ENCODE data around the gene AGPS.
"Not testable (repeated sequence)": the region's sequence is repeated elsewhere in the genome, so short reads cannot be mapped to it uniquely, and the experiment has no call there.

The AGPS gene

DNA sequence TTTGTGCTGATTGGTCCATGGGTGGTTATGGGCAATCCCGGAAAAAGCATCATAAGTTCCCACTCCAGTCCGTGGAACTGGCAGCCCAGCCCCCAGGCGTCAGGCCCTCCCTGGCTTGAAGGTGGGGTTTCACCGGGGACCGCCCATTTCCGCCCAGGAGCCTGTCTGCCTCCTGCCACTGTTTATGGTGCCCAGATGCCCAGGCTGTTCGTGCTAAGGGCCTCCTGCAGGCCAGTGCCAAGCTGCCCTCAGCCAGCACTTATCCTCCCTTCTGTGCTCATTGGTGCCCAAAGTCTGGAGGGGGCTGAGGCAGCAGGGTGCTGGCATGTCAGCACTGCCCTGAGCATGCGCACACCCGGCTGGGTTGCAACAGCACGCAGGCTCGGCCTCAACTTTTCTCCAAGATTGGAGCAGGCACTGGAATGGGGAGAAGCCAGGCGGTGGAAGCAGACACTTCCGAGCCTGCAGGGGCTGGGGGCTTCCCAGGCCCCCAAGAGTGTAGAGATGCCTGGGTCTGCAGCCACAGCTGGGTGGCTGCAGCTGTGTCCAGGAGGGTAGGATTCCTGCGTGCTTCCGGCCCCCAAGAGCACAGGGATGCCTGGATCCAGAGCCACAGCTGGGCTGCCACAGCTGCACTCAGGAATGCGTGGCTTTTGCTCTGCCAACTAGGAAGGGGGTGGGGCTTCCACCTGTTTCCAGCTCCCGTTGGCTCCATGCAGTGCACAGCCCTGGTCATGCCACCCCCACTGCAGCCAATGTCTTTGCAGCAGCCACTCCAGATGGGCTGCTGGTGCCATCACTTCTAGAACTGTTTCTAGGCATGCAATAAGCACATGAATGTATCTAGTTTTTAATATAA is 74.0 kb downstream of the AGPS start:
- in situ Hi-C loops (cut with HindIII; ENCODE audit: low sequenced_read_pairs), result no loop called here

DNA sequence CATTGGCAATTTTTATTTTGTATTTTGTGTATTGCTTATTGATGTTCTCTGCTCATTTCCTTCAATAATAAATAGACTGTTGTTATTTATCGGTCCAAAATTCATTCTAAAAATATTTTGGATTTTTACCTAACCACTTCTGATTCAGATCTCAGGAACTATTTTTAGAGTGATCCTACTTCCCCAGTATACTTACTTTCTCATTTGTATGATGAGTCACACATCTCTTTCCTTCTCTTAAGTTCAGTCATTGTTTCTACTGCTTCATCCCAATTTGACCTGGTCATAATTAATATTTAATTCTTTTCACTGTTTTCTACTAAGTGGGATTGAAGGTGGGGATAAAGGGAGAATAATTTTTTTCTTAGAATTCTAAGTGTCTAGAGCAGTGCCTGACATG is 75.1 kb downstream of the AGPS start:
- in situ Hi-C loops (cut with HindIII; ENCODE audit: low sequenced_read_pairs), result no loop called here

DNA sequence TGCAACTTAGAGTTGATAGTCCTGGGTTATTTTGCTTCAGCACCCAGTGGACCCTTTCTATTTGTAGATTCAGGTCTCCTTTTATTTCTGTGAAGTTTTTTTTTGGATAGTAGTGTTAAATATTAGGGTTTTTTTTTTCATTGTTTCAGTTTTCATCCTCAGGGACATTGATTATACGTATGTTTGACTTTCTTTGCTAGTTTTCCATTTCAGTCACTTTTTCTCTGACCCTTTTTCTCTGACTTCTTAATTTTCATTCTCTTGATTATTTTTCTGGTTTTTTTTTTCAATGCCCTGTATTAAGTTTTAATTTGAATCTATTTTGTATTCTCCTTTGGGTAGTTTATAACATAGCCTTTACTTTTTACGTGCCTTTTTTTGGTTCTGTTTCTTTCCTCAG is 79.4 kb downstream of the AGPS start:
- in situ Hi-C loops (cut with HindIII; ENCODE audit: low sequenced_read_pairs), result no loop called here

DNA sequence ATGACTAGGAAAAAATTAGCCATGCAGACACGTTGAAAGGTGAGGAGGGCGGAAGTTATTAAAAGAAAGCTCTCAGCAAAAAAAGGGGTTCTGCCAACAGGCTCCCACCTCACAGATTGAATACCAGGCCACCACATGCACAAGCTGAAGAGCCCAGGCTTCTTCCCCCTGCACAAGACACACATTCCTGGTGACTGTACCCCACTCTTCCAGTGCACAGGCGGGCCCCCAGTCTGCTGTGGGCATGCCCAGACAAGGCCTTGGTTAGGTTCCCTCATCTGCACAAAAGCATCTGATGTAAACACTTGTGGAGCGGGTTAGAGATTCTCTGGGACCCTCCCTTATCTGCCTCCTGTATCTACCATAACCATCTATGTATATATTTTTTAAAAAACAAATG is 81.7 kb downstream of the AGPS start:
- in situ Hi-C loops (cut with HindIII; ENCODE audit: low sequenced_read_pairs), result no loop called here

DNA sequence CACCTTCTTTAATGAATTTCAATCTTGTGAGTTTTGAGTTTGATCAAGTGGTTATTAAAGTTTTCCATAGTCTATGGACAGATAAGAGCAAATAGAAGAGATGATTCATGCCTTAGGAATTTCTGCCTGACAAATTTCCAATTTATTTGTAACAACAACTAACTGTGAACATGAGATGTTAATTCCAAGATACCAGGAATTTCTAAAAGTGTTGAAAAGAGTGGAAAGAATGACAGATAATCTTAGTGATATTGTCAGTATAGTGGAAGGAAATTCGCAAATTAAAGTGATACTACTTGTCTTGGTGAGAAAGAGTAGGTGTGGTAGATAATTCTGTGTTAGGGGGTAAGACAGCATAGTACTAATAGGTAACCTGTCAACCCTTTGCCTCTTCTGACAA is 82.4 kb downstream of the AGPS start:
- in situ Hi-C loops (cut with HindIII; ENCODE audit: low sequenced_read_pairs), result no loop called here

DNA sequence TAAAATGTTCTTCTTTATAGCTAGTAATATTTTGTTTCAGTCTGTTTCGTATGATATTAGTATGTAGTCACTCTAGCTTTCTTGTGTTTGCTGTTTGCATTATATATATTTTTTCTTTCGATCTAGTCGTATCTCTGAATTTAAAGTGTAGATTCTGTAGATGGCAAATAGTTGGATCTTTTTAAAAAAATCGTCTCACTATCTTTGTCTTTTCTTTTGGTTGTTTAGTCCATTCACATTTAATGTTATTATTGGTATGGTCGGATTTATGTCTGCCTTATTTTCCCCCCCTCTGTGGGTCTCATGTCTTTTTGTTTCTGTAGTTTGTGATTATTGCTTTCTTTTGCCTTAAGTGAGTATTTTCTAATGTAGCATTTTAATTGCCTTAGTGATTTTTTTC is 84.3 kb downstream of the AGPS start:
- in situ Hi-C loops (cut with HindIII; ENCODE audit: low sequenced_read_pairs), result no loop called here

DNA sequence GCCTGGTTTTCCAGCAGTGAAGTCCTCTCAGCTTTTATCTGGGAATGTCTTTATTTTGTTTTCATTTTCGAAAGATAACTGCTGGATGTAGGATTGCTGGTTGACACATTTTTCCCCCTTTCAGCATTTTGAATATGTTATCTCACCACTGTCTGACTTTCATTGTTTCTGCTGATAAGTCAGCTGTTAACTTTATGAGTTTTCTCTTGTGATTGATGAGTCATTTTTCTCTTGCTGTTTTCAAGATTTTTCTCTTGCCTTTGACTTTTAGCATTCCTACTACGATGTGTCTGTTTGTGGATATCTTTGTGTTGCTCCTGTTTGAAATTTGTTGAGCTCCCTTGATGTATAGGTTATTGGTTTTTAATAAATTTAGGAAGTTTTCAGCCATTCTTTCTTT is 85.5 kb downstream of the AGPS start:
- in situ Hi-C loops (cut with HindIII; ENCODE audit: low sequenced_read_pairs), result no loop called here

DNA sequence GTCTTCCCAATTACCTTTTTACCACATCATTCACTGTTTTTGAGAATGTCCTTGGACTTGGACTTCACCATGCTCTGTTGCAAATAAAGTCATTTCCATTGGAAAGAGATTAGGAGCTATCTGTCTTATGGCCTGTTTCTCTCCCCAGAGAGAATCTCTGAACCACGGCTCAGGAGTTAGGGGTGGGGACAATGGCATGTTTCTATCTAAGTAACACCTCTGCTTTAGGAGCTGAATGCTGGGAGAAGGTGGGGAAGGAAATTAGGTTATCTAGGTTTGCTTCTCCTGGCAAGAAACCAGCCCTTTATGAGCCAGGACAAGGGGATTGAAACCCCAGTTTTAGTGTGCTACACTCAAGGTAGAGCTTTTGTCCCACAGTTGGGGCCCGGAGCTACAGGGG is 86.3 kb downstream of the AGPS start:
- in situ Hi-C loops (cut with HindIII; ENCODE audit: low sequenced_read_pairs), result no loop called here

DNA sequence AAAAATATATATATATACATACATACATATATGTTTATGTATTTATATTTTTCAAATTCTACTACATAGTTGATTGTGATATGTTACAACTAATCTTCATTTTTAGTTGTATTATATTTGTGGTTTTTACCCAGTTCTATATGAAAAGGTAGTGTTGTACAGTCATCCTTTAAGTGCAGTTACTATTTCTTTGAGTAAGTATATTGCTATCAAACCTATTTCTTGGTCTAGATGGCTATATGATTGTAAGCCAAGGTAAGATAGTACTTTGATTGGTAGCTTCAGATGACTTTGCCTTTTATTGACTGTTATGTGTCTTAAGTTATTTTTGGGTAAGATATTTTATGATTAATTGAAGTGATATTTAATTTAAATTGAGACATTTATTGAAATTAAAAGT is 89.6 kb downstream of the AGPS start:
- in situ Hi-C loops (cut with HindIII; ENCODE audit: low sequenced_read_pairs), result no loop called here

DNA sequence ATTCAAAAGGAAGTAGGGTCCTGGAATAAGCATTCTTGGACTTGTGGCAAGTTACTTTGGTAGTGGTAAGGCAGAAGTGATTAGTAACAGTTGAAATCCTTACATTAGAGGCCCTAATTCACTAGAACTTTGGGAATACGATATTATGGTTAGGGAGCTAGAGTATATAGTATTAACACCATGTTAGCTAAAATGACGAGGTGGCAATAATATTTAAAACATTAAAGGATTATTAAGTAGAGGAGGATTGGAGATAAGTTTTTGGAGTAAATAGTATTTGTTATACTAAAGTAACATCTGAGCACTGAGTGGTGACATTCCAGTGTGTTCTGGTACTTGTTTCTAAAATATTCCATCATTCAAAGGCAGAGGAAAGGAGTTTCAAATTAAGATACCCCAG is 91.0 kb downstream of the AGPS start:
- in situ Hi-C loops (cut with HindIII; ENCODE audit: low sequenced_read_pairs), result no loop called here

DNA sequence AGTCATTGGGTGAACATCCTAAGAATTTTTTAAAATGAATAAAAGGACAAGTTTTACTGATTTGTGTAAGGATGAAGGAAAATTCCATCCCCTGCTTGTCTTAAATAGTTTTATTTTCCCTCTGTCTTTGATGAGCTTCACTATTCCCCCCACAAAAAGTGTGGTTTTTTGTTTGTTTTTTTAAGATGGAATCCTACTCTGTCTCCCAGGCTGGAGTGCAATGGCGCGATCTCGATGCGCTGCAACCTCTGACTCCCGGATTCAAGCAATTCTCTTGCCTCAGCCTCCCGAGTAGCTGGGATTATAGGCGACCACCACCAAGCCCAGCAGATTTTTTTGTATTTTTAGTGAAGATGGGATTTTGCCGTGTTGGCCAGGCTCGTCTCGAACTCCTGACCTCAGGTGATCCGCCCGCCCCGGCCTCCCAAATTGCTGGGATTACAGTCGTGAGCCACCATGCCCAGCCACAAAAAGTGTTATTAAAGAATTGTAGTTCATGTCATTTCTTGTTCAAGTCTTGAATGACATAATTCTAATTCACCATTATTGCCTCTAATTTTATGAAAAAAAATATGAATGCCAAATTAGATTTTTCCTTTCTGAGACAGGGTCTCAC is 91.7 kb downstream of the AGPS start:
- in situ Hi-C loops (cut with HindIII; ENCODE audit: low sequenced_read_pairs), result no loop called here

DNA sequence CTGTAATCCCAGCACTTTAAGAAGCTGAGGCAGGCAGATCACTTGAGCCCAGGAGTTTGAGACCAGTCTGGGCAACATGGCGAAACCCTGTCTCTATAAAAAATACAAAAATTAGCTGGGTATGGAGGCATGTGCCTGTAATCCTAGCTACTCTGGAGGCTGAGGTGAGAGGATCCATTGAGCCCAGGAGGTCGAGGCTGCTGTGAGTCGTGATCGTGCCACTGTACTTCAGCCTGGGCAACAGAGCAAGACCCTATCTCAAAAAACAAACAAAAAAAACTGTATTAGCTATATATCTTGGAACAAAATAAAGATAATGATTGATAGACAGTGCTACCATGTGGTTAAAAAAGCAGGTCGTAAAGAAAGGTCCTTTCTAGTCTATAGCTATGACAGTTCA is 93.1 kb downstream of the AGPS start:
- in situ Hi-C loops (cut with HindIII; ENCODE audit: low sequenced_read_pairs), result not testable (repeated sequence)

DNA sequence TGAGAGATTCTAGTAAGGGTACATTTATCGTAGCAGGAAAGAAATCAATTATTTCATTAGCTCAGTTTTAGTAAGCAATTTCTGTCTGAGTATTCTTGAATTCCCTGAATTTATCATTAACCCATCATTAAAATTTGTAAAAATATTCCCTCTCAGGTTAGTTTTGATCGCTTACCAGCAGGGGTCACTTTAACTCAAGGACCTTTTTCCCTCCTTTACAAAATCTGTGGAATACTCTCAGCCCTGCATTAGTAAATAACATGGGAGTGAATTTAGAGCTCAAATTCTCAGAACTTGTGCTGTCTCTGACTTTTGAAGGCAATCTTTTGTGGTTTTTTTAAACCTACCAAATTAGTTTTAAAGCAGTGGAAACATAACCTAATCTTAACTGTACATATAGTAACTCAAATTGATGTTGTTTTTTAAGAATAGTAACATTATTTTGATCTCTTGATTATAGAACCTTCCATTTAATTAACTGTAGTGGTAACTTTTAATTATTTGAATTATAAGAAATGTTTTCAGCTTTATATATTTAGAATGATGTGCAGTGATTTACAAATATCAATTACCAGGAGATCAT is 97.2 kb downstream of the AGPS start:
- in situ Hi-C loops (cut with HindIII; ENCODE audit: low sequenced_read_pairs), result no loop called here

DNA sequence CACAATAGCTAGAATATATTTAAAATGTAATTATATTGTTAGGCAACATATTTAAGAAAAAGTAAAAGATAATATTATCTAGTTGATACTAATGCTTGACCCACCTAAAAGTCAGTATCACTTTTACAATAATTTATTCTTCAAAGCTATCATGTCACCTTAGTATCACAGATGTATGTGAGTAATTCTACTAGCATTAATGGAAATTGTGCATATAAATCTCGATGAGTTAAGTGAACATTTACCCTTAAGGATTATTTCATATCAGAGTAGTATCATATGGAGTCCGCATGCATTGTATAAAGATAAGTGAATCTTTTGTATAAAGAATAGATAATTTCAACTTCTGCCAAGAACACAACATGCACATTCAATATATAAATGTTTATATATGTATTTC is 103.4 kb downstream of the AGPS start:
- in situ Hi-C loops (cut with HindIII; ENCODE audit: low sequenced_read_pairs), result no loop called here

DNA sequence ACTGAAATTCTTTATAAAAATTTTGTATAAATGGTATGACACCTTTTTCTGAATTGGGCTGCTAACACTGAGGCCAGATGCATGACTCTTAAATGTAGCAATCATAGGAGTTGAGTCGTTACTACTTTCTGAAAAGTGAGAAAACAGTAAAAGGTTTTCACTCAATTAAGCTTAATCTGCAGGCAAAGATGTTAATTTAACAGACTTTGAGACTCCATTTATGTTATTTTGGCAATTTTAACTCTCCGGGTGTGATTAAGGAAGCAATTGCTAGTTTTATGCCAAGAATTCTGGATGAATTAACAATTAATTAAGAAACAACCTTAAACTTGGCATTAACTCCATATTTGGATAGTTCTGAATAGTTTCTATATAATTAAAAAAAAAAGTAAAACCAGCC is 104.3 kb downstream of the AGPS start:
- in situ Hi-C loops (cut with HindIII; ENCODE audit: low sequenced_read_pairs), result no loop called here

DNA sequence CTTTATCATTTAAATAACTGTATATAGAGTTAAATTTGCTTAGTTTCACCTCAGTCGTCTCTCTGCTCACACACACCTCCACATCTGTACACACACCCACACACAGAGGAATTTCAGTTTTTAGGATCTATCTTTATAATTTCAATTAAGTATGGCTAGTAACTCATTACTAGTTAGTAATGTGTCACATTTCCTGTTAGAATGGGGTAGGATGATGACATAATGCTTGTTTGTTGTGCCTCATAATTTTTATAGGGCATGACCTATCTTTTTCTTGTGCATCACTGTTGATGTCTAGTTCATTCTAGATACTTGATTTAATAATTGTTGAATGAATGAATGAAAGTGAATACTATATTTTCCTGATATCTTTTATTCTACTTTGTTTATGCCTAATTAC is 108.6 kb downstream of the AGPS start:
- in situ Hi-C loops (cut with HindIII; ENCODE audit: low sequenced_read_pairs), result no loop called here

DNA sequence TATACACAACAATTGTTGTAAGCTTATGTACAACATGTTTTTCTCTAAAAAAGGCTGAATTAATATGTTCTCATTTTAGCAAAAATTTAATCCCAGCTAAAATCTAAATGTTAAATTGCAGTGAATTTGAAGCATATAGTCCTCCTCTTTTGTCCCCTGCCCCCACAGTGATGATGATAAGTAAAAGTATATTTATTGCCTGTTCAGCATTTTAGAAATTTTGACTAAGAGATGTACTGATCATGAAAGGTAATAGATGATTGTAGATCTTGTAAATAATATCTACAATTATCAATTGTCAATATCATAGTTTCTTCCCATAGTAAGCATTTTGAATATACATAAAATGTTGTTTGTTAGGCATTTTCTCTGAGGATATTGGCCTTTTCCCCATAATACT is 113.9 kb downstream of the AGPS start:
- in situ Hi-C loops (cut with HindIII; ENCODE audit: low sequenced_read_pairs), result no loop called here

DNA sequence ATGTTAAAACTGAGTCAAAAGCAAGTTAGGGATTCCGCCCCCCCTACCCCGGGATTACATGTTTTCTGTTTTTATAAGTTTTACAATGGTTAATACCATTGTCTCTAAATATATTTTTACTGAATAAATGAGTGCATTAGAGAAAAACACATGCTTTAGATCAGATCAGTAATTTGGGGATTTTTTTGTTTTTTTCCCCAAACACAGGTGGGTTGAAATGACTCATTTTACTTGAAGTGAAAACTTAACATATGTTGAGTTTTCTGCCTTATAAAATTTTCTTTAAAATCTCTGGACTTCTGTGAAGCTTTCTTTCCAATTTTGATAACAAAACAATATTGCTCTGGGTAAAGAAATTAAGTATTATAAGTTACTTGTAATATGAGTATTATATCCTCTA is 114.4 kb downstream of the AGPS start:
- in situ Hi-C loops (cut with HindIII; ENCODE audit: low sequenced_read_pairs), result no loop called here

DNA sequence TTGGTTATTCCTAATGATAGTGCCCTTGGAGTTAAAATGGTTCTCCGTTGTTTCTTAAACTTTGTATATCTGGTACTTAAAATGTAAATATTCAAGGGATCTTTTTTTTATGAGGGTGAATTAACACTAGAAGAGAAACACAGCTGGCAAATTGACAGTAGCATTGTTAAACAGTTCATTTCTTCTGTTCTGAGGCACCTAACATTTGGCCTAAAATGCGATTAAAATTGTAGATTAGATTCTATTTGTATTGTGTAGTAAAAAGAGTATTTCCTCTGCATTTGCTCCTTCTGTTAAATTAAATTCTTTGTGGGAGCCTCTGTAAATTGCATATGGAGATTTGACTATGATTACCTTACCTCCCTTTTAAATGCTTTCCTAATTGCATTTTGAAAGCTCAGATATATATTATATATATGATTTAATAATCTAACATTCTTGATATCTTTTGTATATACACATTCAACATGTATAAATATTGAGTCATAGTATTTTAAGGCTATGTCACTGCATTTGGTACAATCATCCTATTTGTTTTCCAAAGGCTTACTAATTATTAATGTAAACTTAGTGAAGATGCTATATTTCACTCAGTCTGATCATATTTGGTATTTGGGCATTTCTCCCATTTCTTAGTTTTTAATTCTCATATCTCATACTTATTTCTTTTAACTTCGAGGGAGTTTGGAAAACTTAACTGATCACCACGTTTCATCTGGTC is 124.4 kb downstream of the AGPS start:
- in situ Hi-C loops (cut with HindIII; ENCODE audit: low sequenced_read_pairs), result no loop called here

DNA sequence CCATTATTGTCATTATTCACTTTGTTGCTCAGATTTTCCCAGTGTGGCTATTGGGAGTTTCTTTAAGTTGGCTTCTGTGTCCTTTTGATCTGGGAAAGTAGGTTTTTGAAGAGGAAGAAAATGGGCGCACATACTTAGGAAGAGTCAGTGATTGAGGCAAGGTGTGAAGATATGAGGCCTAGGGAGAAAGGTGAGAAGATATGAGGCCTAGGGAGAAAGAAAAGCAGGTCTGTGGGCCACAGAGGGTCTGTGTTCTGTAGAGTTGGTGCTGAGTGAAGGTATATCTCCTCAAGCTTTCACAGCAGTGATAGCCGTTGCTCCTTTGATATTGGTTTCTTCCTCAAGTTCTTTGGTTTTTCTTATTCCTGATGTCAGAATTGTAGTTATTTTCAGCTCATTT is 126.2 kb downstream of the AGPS start:
- in situ Hi-C loops (cut with HindIII; ENCODE audit: low sequenced_read_pairs), result no loop called here

DNA sequence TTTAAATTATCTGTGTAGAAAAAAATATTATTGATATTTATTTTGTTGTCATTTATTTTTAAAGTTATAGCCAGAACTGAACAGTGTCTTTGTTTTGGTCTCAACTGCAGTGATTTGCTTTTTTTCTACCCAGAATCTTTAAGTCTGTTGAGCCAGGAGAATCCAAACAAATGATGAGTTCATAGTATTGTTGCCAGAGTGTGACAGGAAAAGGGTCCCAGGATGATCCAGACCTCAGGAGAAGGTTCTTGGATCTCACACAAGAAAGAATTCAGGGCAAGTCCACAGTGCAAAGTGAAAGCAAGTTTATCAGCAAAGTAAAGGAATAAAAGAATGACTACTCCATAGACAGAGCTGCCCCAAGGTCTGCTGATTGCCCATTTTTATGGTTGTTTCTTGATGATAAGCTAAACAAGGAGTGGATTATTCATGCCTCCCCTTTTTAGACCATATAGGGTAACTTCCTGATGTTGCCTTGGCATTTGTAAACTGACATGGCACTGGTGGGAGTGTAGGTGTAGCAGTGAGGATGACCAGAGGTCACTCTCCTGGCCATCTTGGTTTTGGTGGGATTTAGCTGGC is 127.1 kb downstream of the AGPS start:
- in situ Hi-C loops (cut with HindIII; ENCODE audit: low sequenced_read_pairs), result no loop called here

Data from DLD1 (cell line).